NCI-H1417 (cell line): ENCODE results near the gene ZDHHC8.
A peak's percentile ranks its signal among the peaks of the same experiment; 100 is the strongest.
"Not testable (repeated sequence)": the region's sequence is repeated elsewhere in the genome, so short reads cannot be mapped to it uniquely, and the experiment has no call there.

Experiments used
- DNase-seq, 3 experiments: peaks; one replicate each; lab custom pipeline; 2025; lab: John Stamatoyannopoulos, UW

Gene ZDHHC8

DNA sequence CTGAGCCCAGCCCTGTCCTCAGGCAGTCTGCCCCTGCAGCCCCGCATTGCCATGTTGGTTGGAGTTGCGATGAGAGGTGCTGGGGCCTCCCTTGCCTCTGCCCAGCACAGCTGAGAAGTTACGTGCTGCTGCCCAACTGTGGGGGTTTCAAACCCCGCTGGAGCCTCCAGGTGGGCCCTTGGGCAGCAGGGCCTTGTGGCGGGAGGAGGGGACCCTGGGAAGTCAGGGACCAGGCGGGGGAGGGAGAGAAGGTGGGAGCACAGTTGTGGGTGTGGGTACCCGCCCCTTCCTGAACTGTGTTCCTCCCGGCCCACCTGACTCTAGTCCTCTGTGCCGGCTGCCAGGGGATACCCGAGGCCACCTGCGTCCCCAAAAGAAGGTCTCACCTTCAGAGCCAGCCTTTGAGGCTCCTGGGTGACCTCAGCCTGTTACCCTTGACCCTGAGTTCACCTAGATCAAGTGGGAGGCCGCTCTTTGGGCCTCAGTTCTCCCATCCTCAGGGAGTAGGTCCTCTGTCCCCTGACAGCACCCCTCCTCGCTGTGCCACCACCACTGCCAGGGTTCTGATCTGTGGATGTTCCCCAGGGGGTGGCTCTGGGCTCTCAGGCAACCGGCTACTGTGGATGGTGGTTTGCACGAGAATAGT lies 26.9 kb downstream of the ZDHHC8 start:
- no peak for DNase-seq

DNA sequence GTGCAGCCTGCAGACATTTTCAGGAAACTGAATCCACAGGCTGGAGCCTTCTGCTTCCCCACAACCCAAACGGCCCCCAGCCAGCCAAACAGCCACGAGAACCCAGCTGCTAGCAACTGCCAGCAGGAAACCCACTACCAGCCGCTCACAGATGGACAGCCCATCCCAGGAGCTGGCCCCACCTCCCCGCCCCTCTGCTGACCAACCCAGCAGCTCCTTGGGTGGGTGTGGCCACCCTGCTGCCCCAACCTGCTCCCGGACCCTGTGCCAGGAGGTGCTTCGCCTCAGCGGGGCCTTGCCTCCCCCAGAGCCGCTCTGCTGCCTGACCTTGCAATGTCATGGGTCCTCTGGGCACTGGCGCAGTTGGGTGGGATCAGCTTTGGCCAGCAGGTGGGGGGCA lies 27.5 kb downstream of the ZDHHC8 start:
- no peak for DNase-seq

GRCh38 chr22:20159531-20159930 lies 27.9 kb downstream of the ZDHHC8 start:
- not testable (repeated sequence) for DNase-seq

- no peak for DNase-seq
These were observed 28.4 kb downstream of the ZDHHC8 start for GRCh38 chr22:20160041-20160440.

- DNase-seq, result no peak
These were observed 33.3 kb downstream of the ZDHHC8 start for GRCh38 chr22:20164863-20165262.

DNA sequence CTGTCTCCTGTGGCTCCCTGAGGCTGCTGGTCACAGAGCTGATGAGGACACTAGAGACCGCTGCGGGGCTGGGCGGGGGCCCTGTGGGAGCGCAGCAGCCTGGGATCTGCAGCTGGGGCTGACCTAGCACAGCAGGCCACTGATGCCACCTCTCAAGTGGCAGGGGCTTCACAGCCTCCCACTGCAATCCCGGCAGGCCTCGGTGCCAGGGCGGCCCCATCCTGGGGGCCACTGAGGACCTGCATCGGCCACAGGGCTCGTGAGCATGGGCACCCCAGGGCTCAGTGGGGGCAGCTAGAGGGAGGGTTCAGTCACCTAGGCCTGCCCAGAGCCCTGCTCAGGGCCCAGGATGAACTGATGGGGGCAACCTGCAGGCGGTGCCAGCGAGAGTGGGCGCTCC lies 33.8 kb downstream of the ZDHHC8 start:
- no peak for DNase-seq

GRCh38 chr22:20165913-20166312 lies 34.3 kb downstream of the ZDHHC8 start:
- no peak for DNase-seq

- no peak for DNase-seq
These were observed 35.1 kb downstream of the ZDHHC8 start for GRCh38 chr22:20166703-20167102.

GRCh38 chr22:20167643-20168322 lies 36.2 kb downstream of the ZDHHC8 start:
- DNase-seq, result no peak

- no peak for DNase-seq
These were observed 37.7 kb downstream of the ZDHHC8 start for GRCh38 chr22:20169253-20169822.

DNA sequence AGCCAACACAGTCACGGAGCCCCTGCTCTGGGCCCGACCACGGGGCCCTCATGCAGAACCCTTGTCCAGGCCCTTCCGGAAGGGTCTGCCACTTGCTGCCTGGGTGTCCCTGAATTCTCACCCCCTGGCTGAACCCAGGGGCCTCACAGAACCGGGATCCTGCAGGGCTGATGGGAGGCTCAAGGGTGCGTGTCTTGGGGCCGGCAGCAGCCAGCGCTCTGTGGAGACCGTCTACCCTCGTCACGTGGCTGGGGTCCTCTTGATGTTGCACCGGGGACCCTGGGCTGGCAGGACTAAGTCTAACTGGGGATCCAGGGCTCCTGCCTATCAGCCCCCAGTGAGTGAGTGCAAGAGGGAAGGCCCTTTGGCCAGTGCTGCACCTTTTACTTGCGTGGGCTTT lies 38.6 kb downstream of the ZDHHC8 start:
- no peak for DNase-seq

DNA sequence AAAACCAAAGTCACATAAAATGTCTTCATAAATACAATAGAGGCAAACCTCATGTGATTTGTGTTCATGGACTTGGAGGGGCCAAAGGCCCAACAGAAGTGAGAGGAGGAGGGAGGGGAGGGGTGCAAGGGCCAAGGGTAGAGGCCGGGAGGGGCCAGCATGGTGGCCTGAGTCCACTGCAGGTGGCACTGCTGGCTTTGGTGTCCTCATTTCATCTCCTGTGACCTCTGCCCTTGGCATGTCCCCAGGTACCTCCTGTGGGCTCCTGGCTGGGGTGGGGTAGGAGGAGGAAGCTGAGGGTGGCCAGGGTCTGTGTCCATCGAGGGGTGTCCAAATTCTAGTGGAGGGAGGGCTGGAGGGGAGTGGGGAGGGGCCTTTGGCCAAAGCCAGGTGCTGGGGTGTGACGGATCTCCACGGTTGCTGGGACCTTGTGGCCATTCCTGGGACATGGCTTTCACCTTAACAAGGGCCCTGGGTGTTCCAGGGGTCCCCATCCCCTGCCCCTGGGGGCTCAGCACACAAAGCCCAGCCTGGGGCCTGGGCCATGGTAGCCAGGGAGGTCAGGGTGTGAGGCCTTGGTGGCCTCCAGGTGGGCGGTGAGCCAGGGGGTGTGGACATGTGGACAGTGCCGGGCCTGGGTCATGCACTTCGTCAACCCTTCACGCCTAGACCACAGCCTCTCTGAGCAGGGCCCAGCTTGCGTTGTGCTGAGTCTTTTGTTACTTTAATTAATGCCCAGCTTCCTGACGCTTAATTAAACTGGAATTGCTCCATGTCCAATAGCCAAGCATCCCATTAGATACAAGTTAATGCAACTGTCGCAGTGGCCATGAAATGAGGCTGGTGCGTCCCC lies 39.9 kb downstream of the ZDHHC8 start:
- DNase-seq, result no peak

DNA sequence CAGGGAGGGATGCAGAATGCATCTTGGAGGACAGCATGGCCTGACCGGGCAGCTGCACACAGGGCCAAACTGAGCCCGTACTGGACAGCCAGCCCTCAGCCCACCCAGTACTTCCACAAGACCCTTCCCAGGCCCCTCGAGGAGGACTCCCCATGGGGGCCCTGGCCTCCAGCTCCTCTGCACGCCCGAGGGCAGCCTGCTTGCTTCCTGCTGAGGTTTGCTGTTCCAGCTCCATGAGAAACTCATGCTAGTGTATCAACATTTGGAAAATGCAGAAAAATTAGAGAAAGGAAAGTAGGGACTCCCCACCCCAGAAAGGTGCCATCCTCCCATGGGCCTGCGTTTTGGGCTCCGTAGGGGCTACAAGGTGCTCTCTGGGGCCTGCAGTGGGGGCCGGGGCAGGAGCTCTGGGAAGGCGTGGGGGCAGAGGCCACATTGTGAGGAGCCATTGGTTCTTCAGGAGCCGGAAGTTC lies 40.6 kb downstream of the ZDHHC8 start:
- DNase-seq, result no peak

GRCh38 chr22:20173246-20173645 lies 41.6 kb downstream of the ZDHHC8 start:
- DNase-seq, result no peak

- no peak for DNase-seq
These were observed 42.2 kb downstream of the ZDHHC8 start for GRCh38 chr22:20173772-20174171.

- DNase-seq, result peak in 1 of 3 experiments; percentile 1
These were observed 43.4 kb downstream of the ZDHHC8 start for GRCh38 chr22:20174785-20175596.

GRCh38 chr22:20175597-20175900 lies 43.9 kb downstream of the ZDHHC8 start:
- peak in 1 of 3 experiments; percentile 9 for DNase-seq

DNA sequence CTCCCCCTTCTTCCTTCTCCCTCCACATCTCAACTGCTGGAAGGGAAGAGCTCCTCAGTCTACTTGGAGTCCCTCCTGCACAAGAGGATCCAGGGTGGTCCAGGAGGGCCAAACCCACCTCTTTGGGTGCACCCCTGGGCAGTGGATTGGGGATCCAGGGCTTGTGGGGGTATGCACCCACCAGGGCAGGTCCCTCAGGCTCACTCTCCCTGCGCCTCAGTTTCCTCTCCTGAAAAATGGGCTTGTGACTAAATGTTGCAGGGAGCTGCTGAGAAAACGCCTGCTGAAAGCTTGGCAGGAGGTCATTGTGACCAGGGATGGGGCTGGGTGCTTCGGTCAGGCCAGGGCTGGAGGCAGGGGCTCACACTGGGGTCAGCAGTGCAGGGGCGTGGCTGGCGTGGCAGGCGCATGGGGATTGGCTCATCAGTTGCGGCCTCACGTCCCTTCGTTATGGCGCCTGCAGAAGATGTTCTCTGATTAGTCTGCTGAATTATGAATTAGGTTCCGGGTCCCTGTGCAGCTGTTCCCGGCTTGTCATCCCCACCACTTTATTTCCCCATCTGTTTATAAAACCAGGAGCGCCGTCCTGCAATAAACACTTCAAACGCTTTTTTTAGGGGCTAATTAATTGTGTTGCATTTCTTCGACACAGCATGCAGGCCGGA lies 44.9 kb downstream of the ZDHHC8 start:
- no peak for DNase-seq

DNA sequence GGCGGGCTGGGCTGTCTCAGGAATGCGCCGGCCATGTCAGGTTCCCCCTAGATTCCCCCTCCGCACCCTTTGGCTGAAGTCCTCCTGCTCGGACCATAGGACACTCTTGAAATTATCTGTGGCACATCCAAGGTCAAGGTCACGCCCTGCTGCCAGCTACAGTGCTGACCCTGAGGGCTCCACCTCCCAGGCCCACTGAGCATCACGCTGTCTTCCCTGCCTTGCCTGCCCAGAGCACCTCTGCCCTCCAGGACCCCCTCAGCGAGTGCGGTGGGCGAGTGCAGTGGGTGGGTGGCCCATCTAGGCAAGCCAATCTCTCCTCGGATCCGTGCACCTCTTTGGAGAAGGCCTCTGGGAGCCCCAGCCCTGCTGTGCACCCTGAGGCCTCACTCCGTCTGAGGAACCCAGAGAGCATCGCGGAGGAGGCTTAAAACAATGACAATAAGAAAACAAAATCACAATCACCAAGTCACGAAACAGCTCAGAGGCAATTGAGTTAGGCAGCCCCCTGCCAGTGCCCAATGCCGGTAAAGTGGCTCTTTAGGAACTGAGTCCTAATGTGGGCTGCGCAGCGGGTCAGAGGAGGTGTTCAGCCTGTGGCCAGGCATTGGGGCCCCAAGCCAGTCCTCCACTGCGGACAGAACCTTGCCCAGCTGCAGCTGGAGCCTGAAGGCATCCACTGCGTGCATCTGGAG lies 45.8 kb downstream of the ZDHHC8 start:
- DNase-seq, result no peak

- peak in 1 of 3 experiments; percentile 50 for DNase-seq
These were observed 46.7 kb downstream of the ZDHHC8 start for GRCh38 chr22:20178075-20178914.
